Spleen (tissue), 7 donors: ENCODE results near the gene ACOX3.

ENCODE experiments used
- POLR2A ChIP-seq, 3 donors: fragments of 450-650 bp; IDR thresholded peaks; one replicate each; pipeline ENCODE4 v1.5.1; 2017; ENCODE audit warnings: antibody characterized with exemption in 3 of 3, mild to moderate bottlenecking in 1 of 3
- POLR2AphosphoS5 ChIP-seq, 3 donors: sonication (generic); formaldehyde crosslinking; IDR thresholded peaks; one replicate each; pipeline ENCODE4 v1.5.1; 2017; ENCODE audit warnings: antibody characterized with exemption in 3 of 3
- TF ChIP-seq, protein P1 (sequence below), 11 experiments: fragments of 200-600 bp in 7 of 11; fragments of 450-650 bp in 4 of 11; sonication (generic) in 4 of 11; IDR thresholded peaks in 8 of 11; conservative IDR thresholded peaks in 3 of 11; 1 replicate in 7 of 11; 2 replicates in 4 of 11; pipeline versions ENCODE4 v1.4.0 to v1.8.0; 2016 to 2021; ENCODE audit warnings: antibody characterized with exemption in 11 of 11, inconsistent platforms in 4 of 11, mild to moderate bottlenecking in 1 of 11
- donor health status: DM: no; HTN: no; CAD: no; lungs with moderate emphysema.
- donor health status: DM: no; HTN: no; CAD: no.
- donor health status: DM: no; HTN: no; CAD: no.

DNA sequence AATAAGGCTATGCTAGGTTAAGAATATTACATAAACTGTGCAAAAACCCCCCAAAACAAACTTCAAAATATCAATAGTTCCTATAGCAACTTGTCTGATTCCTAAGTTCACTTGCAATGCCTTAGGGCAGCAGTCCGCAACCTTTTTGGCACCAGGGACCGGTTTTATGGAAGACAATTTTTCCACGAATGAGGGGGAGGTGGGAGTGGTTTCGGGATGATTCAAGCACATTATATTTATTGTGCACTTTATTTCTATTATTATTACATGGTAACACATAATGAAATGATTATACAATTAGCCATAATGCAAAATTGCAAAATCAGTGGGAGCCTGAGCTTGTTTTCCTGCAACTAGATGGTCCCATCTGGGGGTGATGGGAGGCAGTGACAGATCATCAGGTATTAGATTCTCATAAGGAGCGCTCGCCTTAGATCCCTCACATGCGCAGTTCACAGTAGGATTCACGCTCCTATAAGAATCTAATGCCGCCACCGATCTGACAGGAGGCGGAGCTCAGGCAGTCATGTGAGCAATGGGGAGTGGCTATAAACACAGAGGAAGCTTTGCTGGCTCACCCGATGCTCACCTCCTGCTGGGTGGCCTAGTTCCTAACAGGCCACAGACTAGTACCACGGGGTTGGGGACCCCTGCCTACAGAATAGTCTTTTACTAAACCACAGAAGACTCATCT lies 39.7 kb downstream of the ACOX3 start:
- TF ChIP-seq, protein P1, sequence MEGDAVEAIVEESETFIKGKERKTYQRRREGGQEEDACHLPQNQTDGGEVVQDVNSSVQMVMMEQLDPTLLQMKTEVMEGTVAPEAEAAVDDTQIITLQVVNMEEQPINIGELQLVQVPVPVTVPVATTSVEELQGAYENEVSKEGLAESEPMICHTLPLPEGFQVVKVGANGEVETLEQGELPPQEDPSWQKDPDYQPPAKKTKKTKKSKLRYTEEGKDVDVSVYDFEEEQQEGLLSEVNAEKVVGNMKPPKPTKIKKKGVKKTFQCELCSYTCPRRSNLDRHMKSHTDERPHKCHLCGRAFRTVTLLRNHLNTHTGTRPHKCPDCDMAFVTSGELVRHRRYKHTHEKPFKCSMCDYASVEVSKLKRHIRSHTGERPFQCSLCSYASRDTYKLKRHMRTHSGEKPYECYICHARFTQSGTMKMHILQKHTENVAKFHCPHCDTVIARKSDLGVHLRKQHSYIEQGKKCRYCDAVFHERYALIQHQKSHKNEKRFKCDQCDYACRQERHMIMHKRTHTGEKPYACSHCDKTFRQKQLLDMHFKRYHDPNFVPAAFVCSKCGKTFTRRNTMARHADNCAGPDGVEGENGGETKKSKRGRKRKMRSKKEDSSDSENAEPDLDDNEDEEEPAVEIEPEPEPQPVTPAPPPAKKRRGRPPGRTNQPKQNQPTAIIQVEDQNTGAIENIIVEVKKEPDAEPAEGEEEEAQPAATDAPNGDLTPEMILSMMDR (IDR thresholded peaks at IDR 0.05 in 8 of 11, conservative IDR thresholded peaks at IDR 0.05 in 3 of 11) = no peak
- no peak for TF ChIP-seq POLR2A (IDR thresholded peaks at IDR 0.05)
- no peak for TF ChIP-seq POLR2AphosphoS5 (IDR thresholded peaks at IDR 0.05)
